Body of pancreas (tissue), 4 donors: ENCODE data around the gene CNNM3.

Source experiments
- CTCF ChIP-seq, 7 experiments: fragments of 450-650 bp in 4 of 7; fragments of 200-600 bp in 3 of 7; sonication (generic) in 3 of 7; IDR thresholded peaks; one replicate each; pipeline ENCODE4 v1.5.1; 2016 to 2019; ENCODE audit warnings: antibody characterized with exemption in 7 of 7
- POLR2A ChIP-seq, 3 donors: fragments of 450-650 bp; IDR thresholded peaks; one replicate each; pipeline ENCODE4 v1.6.1; 2016; ENCODE audit warnings: antibody characterized with exemption in 3 of 3, mild to moderate bottlenecking in 2 of 3

GRCh38 chr2:96800061-96801004 lies 15.7 kb upstream of the CNNM3 start:
- no peak for TF ChIP-seq CTCF (IDR thresholded peaks at IDR 0.05)
- TF ChIP-seq POLR2A (IDR thresholded peaks at IDR 0.05), result no peak
